SK-N-SH (cell line): ENCODE results near the gene DGCR2. TPM values are rescaled to one million over a fixed set of nuclear protein-coding genes. Genes with fewer than 3 reads are reported as not detected.

Source experiments
- CTCF ChIA-PET: fragments of 300-600, 350-600 bp; formaldehyde crosslinking; extraction: SDS; loops from one replicate; lab custom pipeline; 2021; lab: Yijun Ruan, JAX
- POLR2A ChIA-PET: fragments of 350-600 bp; sonication (Branson Sonifier 250); formaldehyde crosslinking; extraction: SDS; loops from one replicate; lab custom pipeline; 2020; ENCODE audit warnings: antibody characterized with exemption, inconsistent platforms; lab: Yijun Ruan, JAX
- DNase-seq: peaks from one replicate; pipeline ENCODE4 v3.0.0; 2012
- H2AFZ ChIP-seq: fragments of 200-600 bp; sonication (generic); 2 replicates; pipeline ENCODE4 v1.8.1; 2016; ENCODE audit warnings: antibody characterized with exemption, mild to moderate bottlenecking, low read depth
- H3F3A ChIP-seq: fragments of 200-600 bp; sonication (generic); replicated peaks from 2 replicates; pipeline ENCODE3; 2016; ENCODE audit warnings: antibody characterized with exemption, mild to moderate bottlenecking; ENCODE audit not compliant: insufficient read depth
- H3K27ac ChIP-seq, 2 experiments: fragments of 200-500 bp in 1 of 2; fragments of 200-600 bp in 1 of 2; sonication (Bioruptor generic) in 1 of 2; sonication (generic), shearing (Covaris generic) in 1 of 2; 2 replicates each; pipeline versions ENCODE4 v1.5.1 to v1.6.1; 2014 to 2016; ENCODE audit warnings: low read depth in 2 of 2, inconsistent platforms in 1 of 2, low read length in 1 of 2, mild to moderate bottlenecking in 1 of 2, mixed read lengths in 1 of 2
- H3K27me3 ChIP-seq: fragments of 200-600 bp; sonication (generic), shearing (Covaris generic); 2 replicates; pipeline ENCODE4 v1.6.1; 2016; ENCODE audit warnings: mixed run types; ENCODE audit not compliant: insufficient read depth
- H3K36me3 ChIP-seq, 2 experiments: fragments of 200-500 bp in 1 of 2; fragments of 200-600 bp in 1 of 2; sonication (Bioruptor generic) in 1 of 2; sonication (generic) in 1 of 2; replicated peaks in 1 of 2; 2 replicates each; pipeline versions ENCODE3 to v1.5.1; 2014 to 2016; ENCODE audit warnings: low read length in 1 of 2, mild to moderate bottlenecking in 1 of 2; ENCODE audit not compliant: insufficient read depth in 2 of 2, control insufficient read depth in 1 of 2
- H3K4me1 ChIP-seq, 2 experiments: fragments of 200-500 bp in 1 of 2; fragments of 200-600 bp in 1 of 2; sonication (Bioruptor generic) in 1 of 2; sonication (generic), shearing (Covaris generic) in 1 of 2; 2 replicates each; pipeline versions ENCODE4 v1.5.1 to v1.6.1; 2014 to 2016; ENCODE audit warnings: low read depth in 1 of 2, low read length in 1 of 2, mixed run types in 1 of 2; ENCODE audit not compliant: insufficient read depth in 2 of 2, control insufficient read depth in 1 of 2
- H3K4me2 ChIP-seq: fragments of 200-600 bp; sonication (generic), shearing (Covaris generic); 2 replicates; pipeline ENCODE4 v1.6.1; 2017; ENCODE audit warnings: mixed run types
- H3K4me3 ChIP-seq, 2 experiments: fragments of 200-500 bp in 1 of 2; fragments of 200-600 bp in 1 of 2; sonication (Bioruptor generic) in 1 of 2; sonication (generic), shearing (Covaris generic) in 1 of 2; 2 replicates each; pipeline versions ENCODE4 v1.5.1 to v1.8.1; 2014 to 2016; ENCODE audit warnings: low read depth in 2 of 2, inconsistent platforms in 1 of 2, low read length in 1 of 2, mild to moderate bottlenecking in 1 of 2, mixed read lengths in 1 of 2, moderate library complexity in 1 of 2
- H3K79me2 ChIP-seq: fragments of 200-600 bp; sonication (generic); 2 replicates; pipeline ENCODE4 v1.8.1; 2017; ENCODE audit warnings: mild to moderate bottlenecking; ENCODE audit not compliant: insufficient read depth
- H3K9ac ChIP-seq: fragments of 200-600 bp; sonication (generic); 2 replicates; pipeline ENCODE4 v1.6.1; 2017; ENCODE audit warnings: mixed run types
- H3K9me2 ChIP-seq: fragments of 200-600 bp; sonication (generic); 2 replicates; pipeline ENCODE4 v1.6.1; 2017; ENCODE audit warnings: mixed run types
- H3K9me3 ChIP-seq: fragments of 200-600 bp; sonication (generic); 2 replicates; pipeline ENCODE4 v1.6.1; 2017; ENCODE audit warnings: mixed run types, mild to moderate bottlenecking, moderate library complexity
- H4K20me1 ChIP-seq: fragments of 200-600 bp; sonication (generic); 2 replicates; pipeline ENCODE4 v1.6.1; 2017; ENCODE audit warnings: mild to moderate bottlenecking, mixed run types; ENCODE audit not compliant: insufficient read depth
- CHD2 ChIP-seq: fragments of 150-350 bp; IDR thresholded peaks from 2 replicates; pipeline ENCODE4 v1.6.1; 2018; ENCODE audit warnings: low read length; ENCODE audit not compliant: partially characterized antibody
- EP300 ChIP-seq, 2 experiments: IDR thresholded peaks; 2 replicates each; pipeline versions ENCODE4 v1.4.0 to v1.6.1; 2012; ENCODE audit warnings: borderline replicate concordance in 1 of 2, low read depth in 1 of 2, low read length in 1 of 2
- GABPA ChIP-seq: IDR thresholded peaks from 2 replicates; pipeline ENCODE4 v1.4.0; 2012; ENCODE audit warnings: low read depth, mild to moderate bottlenecking
- JUND ChIP-seq: IDR thresholded peaks from 2 replicates; pipeline ENCODE4 v1.4.0; 2012
- RFX5 ChIP-seq: IDR thresholded peaks from 2 replicates; pipeline ENCODE4 v1.6.1; 2012; ENCODE audit warnings: mild to moderate bottlenecking, improper control_type of control experiment, low read length
- RXRA ChIP-seq: IDR thresholded peaks from 2 replicates; pipeline ENCODE4 v1.4.0; 2012; ENCODE audit warnings: low read depth, mild to moderate bottlenecking, borderline replicate concordance
- SIN3A ChIP-seq: IDR thresholded peaks from 2 replicates; pipeline ENCODE4 v1.6.1; 2012; ENCODE audit warnings: low read depth, mild to moderate bottlenecking, low read length, moderate library complexity, borderline replicate concordance
- TCF12 ChIP-seq: IDR thresholded peaks from 2 replicates; pipeline ENCODE4 v1.4.0; 2012
- TEAD4 ChIP-seq: IDR thresholded peaks from 2 replicates; pipeline ENCODE4 v1.4.0; 2012; ENCODE audit warnings: mild to moderate bottlenecking, borderline replicate concordance; ENCODE audit not compliant: insufficient read depth
- WGBS: methylation state at CpG from one replicate; pipeline ENCODE4 v1.1.6; 2017; ENCODE audit warnings: low lambda C conversion rate; 5-methylcytosine and 5-hydroxymethylcytosine counted together
- polyA plus RNA-seq, 3 experiments: library from polyadenylated mRNA; depleted of rRNA; stranded (reverse); fragments of >200 nt; gene quantifications; 2 replicates each; pipeline ENCODE4 v1.2.3, GENCODE V29; 2012
- TF ChIP-seq, protein P1 (sequence below): fragments of 200-600 bp; sonication (generic); IDR thresholded peaks from 2 replicates; pipeline ENCODE4 v1.6.1; 2017; ENCODE audit warnings: antibody characterized with exemption, mild to moderate bottlenecking, moderate library complexity
- TF ChIP-seq, protein P2 (sequence below): IDR thresholded peaks from 2 replicates; pipeline ENCODE4 v1.4.0; 2012; ENCODE audit warnings: low read depth

Gene DGCR2
- polyA plus RNA-seq, 1 of the 3 experiments (the other 2 are of a cell fraction), result 30.4 TPM

DNA sequence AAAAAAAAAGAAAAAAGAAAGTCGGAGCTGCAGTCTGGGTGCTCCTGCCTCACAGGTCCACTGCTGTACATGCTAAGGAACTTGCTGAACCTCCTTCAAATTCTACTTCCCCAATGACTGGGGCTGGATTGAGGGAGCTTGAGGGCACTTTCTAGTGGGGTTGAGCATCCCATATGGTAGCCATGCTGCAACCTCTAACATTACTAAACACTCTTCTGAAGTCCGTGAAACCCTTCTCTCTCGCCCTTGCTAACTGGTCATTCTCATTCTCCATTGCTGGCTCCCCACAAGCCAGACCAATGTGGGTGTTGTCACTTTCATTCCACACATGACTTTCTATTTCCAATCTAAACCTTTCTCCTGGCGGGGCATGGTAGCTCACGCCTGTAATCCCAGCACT lies 21.0 kb upstream of the DGCR2 start (continued):
- TF ChIP-seq RXRA (no peak), RFX5 (no peak), EP300 (IDR thresholded peaks at IDR 0.05; ENCODE audit: borderline replicate concordance in 1 of 2, low read depth in 1 of 2, low read length in 1 of 2) (no peak)

DNA sequence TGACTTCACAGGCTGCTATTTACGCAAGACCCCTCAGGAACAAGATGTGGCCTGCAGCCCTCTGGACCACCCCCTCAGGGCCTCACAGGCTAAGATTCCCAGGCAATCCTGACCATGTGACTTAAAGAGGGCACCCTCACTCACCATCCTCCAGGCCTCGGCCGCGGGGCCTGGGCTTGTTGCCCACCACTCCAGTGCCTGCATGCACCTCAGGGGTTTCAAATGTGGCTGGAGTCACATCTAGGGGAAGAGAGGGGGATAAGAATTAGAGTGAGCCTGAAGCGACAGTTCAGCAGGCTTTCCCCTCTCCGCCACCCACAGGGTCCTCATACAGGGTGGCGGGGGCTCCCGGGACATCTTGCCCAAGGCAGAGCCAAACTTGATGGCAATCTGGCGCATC lies 20.2 kb upstream of the DGCR2 start:
- no peak overlapping the region for H3K4me2 ChIP-seq
- H3K9me2 ChIP-seq, result no peaks in the 10 kb centered on the region
- POLR2A ChIA-PET, result no interaction called here
- CTCF ChIA-PET, result no interaction called here
- no peak overlapping the region for H3K9ac ChIP-seq
- peaks cover 8% of the 10 kb centered on the region for H3K27me3 ChIP-seq
- H4K20me1 ChIP-seq, result no peaks in the 10 kb centered on the region
- DNase-seq, result no peak
- no peak overlapping the region for H3K4me3 ChIP-seq
- peaks cover 18 to 47% of the 10 kb centered on the region in 2 experiments for H3K36me3 ChIP-seq
- H3K9me3 ChIP-seq, result no peaks in the 10 kb centered on the region
- H2AFZ ChIP-seq, result no peak overlapping the region
- H3K4me1 ChIP-seq, result peaks cover 4 to 8% of the 10 kb centered on the region in 2 experiments; a peak in 3 of 4 replicates
- no peak for TF ChIP-seq TCF12
- TF ChIP-seq SIN3A, result no peak
- TF ChIP-seq, protein P1, sequence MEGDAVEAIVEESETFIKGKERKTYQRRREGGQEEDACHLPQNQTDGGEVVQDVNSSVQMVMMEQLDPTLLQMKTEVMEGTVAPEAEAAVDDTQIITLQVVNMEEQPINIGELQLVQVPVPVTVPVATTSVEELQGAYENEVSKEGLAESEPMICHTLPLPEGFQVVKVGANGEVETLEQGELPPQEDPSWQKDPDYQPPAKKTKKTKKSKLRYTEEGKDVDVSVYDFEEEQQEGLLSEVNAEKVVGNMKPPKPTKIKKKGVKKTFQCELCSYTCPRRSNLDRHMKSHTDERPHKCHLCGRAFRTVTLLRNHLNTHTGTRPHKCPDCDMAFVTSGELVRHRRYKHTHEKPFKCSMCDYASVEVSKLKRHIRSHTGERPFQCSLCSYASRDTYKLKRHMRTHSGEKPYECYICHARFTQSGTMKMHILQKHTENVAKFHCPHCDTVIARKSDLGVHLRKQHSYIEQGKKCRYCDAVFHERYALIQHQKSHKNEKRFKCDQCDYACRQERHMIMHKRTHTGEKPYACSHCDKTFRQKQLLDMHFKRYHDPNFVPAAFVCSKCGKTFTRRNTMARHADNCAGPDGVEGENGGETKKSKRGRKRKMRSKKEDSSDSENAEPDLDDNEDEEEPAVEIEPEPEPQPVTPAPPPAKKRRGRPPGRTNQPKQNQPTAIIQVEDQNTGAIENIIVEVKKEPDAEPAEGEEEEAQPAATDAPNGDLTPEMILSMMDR, result no peak
- no peak for TF ChIP-seq GABPA
- TF ChIP-seq CHD2, result no peak
- TF ChIP-seq, all 33 proteins: peak for 0
- 97% methylated on average over 9 of the region's 9 CpGs for WGBS
- H3K27ac ChIP-seq, result no peak overlapping the region
- no peaks in the 10 kb centered on the region for H3F3A ChIP-seq
- peaks cover 27% of the 10 kb centered on the region for H3K79me2 ChIP-seq

DNA sequence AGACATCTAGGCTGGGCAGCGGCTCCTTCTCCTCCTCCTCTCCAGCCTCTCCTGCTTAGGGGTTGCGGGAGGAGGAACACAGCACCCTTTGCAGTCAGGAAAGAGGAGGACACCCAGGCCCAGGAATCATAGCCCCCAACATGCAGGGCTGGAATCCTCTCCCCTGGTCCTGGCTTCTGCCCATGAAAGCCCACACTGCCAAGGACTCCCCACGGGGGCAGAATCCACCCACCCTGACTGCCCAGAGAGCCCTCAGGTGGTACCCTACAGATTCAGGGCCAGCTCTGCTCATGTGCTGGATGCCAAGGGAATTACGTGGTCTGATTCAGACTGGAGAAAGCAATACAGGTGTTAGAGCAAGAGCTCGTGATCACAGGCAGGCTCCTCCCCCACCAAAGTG lies 17.8 kb upstream of the DGCR2 start:
- no peak overlapping the region for H3K9ac ChIP-seq
- 87% methylated on average over 3 of the region's 5 CpGs for WGBS
- TF ChIP-seq, protein P2, sequence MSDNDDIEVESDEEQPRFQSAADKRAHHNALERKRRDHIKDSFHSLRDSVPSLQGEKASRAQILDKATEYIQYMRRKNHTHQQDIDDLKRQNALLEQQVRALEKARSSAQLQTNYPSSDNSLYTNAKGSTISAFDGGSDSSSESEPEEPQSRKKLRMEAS, result no peak
- TF ChIP-seq TEAD4, result no peak
- TF ChIP-seq JUND, result no peak
- no peak overlapping the region for H3K4me2 ChIP-seq
- H3K4me3 ChIP-seq, result no peak overlapping the region
- CTCF ChIA-PET, result no interaction called here
- peaks cover 27% of the 10 kb centered on the region for H3K79me2 ChIP-seq
- no peaks in the 10 kb centered on the region for H3F3A ChIP-seq
- no peak overlapping the region for H2AFZ ChIP-seq
- no peaks in the 10 kb centered on the region for H3K27me3 ChIP-seq
- no peaks in the 10 kb centered on the region for H3K9me3 ChIP-seq
- no peaks in the 10 kb centered on the region for H3K9me2 ChIP-seq
- peaks cover 4 to 8% of the 10 kb centered on the region in 2 experiments; a peak in 3 of 4 replicates for H3K4me1 ChIP-seq
- peaks cover 18 to 60% of the 10 kb centered on the region in 2 experiments for H3K36me3 ChIP-seq
- no peak for DNase-seq
- H4K20me1 ChIP-seq, result no peaks in the 10 kb centered on the region
- H3K27ac ChIP-seq, result no peak overlapping the region
- POLR2A ChIA-PET, result no interaction called here
